ENCODE measurements around the gene ESR2.

GRCh38 chr14:64238631-64239030, 55.5 kb downstream of the ESR2 start:
- no peak for TF ChIP-seq POLR2A (IDR thresholded peaks at IDR 0.05; ENCODE audit: low read length)
- no peak for TF ChIP-seq GATA1 (IDR thresholded peaks at IDR 0.05; ENCODE audit: low read depth, low read length)

All from erythroblast (primary cell).